Left cardiac atrium (tissue), 4 donors: ENCODE measurements around the gene RNPEP. TPM values are rescaled to one million over a fixed set of nuclear protein-coding genes. Genes with fewer than 3 reads are reported as not detected.
"Not testable (repeated sequence)": the region's sequence is repeated elsewhere in the genome, so short reads cannot be mapped to it uniquely, and the experiment has no call there.

Source experiments
- ATAC-seq, 2 donors: fragments of 200-7000 bp; cut with Tn5 transposase; one replicate each; pipeline ENCODE4 v1.9.1; 2020; ENCODE audit warnings: mild to moderate bottlenecking in 2 of 2, moderate library complexity in 2 of 2
- DNase-seq: peaks from one replicate; pipeline ENCODE4 v3.0.0-alpha.2; 2020
- intact Hi-C, 2 donors: fragments of 100-400 bp; cut with DNase I; formaldehyde crosslinking; loops; one replicate each; pipeline versions ENCODE4 v1.14.1 to v1.15.1; 2022 to 2023
- microRNA-seq, 2 donors: library from miRNA; unstranded; fragments of <30 nt; microRNA quantifications; one replicate each; pipeline ENCODE4 v1.2.0, GENCODE V29; 2020
- total RNA-seq, 2 donors: library from RNA; stranded (reverse); fragmentation: NEBNext Ultra II Directional; extraction: Animal tissue kit (Norgen Biotek cat#: 25700); gene quantifications; one replicate each; pipeline ENCODE4 v1.2.1, GENCODE V29; 2021
- donor health status: DM: no; HTN: yes; CAD: no.
- donor health status: DM: no; HTN: yes; CAD: no; lungs with severe emphysema.
- donor health status: DM: yes; HTN: yes; CAD: no.
- donor health status: Dilated cardiomyopathy.

Gene RNPEP
- total RNA-seq, 2 donors from 2014 or later, result 22.6 to 25.2 TPM

GRCh38 chr1:202054673-202055072 lies 72.2 kb downstream of the RNPEP start:
- ATAC-seq, DNase-seq, intact Hi-C loops: not testable (repeated sequence)

Small RNA genes lying within 50 kb of the gene (microRNA-seq; reads per million reads assigned to microRNA genes)
- 0 to 0.27 reads per million in 2 donors for gene MIR6740

Other genes starting within 250 kb of the RNPEP start
- 10 to 100 TPM; 25.8 to 26.6 TPM for gene IPO9, start 153.5 kb upstream of the RNPEP start, total RNA-seq
- gene SHISA4, start 93.8 kb upstream of the RNPEP start, total RNA-seq, result 10 to 100 TPM; 47.5 to 49.0 TPM
- 10 to 100 TPM; 21.3 to 36.2 TPM for gene LMOD1, start 36.1 kb upstream of the RNPEP start, total RNA-seq
- 10 to 100 TPM; 64.7 to 94.4 TPM for gene TIMM17A, start 27.1 kb upstream of the RNPEP start, total RNA-seq
- 1 to 10 TPM in 1 of 2 donors, under 1 TPM in 1; 0.59 to 8.5 TPM for gene ELF3, start 27.9 kb downstream of the RNPEP start, total RNA-seq
- gene GPR37L1, start 140.3 kb downstream of the RNPEP start, total RNA-seq, result under 1 TPM; 0.05 to 0.21 TPM
- gene ARL8A, start 162.1 kb downstream of the RNPEP start, total RNA-seq, result 10 to 100 TPM; 55.6 to 79.8 TPM
- gene PTPN7, start 178.0 kb downstream of the RNPEP start, total RNA-seq, result 1 to 10 TPM; 1.3 to 1.9 TPM
- gene LGR6, start 211.2 kb downstream of the RNPEP start, total RNA-seq, result 1 to 10 TPM; 6.0 to 6.1 TPM